Measurements from ENCODE around the gene KIF26A.

DNA sequence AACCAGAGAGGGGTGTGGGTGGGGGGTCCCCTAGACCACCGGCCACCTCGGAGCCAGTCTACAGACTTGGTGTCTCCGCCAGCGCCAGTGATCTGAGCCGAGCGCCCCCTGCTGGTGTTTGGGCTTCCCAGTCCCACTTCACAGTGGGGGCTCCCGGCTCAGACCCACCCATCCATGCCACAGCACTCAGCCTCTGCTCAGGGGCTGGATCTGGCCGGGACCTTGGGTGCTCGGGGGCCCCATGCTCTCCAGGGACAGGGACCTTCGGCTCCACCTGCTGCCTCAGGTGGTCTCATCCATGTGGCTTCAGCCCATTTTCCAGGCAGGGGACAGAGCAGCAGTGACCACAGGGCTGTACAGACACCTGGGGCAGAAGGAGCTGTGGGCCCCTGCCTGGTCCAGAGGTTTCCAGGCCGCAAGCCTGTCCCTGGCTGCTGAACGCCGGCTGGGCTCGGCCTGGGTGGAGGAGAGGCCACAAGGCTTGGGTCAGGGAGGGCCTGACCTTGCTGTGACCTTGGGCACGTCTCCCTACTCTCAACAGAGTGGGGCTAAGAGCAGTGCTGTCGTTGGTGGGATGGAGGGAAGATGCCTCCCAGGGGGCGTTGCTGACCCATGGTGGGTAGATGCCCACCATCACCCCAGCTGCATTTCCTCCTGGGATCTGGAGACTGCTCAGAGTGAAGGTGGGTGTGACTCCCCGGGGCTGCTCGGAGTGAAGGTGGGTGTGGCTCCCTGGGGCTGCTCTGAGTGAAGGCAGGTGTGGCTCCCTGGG is 86.3 kb downstream of the KIF26A start:
- TF ChIP-seq KLF10 (tag by site-specific recombination; IDR thresholded peaks at IDR 0.05) (no peak), KLF9 (tag by site-specific recombination; IDR thresholded peaks at IDR 0.05; ENCODE audit: low read depth) (0 out of 2 replicates have a peak, but pooled peaks have one; percentile 40), BCL11A (tag by site-specific recombination; IDR thresholded peaks at IDR 0.05; ENCODE audit: low read depth) (no peak), KLF16 (tag by site-specific recombination; IDR thresholded peaks at IDR 0.05) (no peak), ZNF658 (tag by site-specific recombination; IDR thresholded peaks at IDR 0.05) (no peak), ZNF274 (IDR thresholded peaks at IDR 0.05; ENCODE audit: low read length) (no peak), ZNF274 (tag by site-specific recombination; IDR thresholded peaks at IDR 0.05; ENCODE audit: borderline replicate concordance) (no peak), HOXC10 (CRISPR knock-in tag; IDR thresholded peaks at IDR 0.05) (no peak), KLF1 (tag by site-specific recombination; IDR thresholded peaks at IDR 0.05) (peak; percentile 65)
- TF ChIP-seq, protein P1, sequence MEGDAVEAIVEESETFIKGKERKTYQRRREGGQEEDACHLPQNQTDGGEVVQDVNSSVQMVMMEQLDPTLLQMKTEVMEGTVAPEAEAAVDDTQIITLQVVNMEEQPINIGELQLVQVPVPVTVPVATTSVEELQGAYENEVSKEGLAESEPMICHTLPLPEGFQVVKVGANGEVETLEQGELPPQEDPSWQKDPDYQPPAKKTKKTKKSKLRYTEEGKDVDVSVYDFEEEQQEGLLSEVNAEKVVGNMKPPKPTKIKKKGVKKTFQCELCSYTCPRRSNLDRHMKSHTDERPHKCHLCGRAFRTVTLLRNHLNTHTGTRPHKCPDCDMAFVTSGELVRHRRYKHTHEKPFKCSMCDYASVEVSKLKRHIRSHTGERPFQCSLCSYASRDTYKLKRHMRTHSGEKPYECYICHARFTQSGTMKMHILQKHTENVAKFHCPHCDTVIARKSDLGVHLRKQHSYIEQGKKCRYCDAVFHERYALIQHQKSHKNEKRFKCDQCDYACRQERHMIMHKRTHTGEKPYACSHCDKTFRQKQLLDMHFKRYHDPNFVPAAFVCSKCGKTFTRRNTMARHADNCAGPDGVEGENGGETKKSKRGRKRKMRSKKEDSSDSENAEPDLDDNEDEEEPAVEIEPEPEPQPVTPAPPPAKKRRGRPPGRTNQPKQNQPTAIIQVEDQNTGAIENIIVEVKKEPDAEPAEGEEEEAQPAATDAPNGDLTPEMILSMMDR (tag by site-specific recombination; IDR thresholded peaks at IDR 0.05) = 0 out of 2 replicates have a peak, but pooled peaks have one; percentile 40
- TF ChIP-seq, protein P2, sequence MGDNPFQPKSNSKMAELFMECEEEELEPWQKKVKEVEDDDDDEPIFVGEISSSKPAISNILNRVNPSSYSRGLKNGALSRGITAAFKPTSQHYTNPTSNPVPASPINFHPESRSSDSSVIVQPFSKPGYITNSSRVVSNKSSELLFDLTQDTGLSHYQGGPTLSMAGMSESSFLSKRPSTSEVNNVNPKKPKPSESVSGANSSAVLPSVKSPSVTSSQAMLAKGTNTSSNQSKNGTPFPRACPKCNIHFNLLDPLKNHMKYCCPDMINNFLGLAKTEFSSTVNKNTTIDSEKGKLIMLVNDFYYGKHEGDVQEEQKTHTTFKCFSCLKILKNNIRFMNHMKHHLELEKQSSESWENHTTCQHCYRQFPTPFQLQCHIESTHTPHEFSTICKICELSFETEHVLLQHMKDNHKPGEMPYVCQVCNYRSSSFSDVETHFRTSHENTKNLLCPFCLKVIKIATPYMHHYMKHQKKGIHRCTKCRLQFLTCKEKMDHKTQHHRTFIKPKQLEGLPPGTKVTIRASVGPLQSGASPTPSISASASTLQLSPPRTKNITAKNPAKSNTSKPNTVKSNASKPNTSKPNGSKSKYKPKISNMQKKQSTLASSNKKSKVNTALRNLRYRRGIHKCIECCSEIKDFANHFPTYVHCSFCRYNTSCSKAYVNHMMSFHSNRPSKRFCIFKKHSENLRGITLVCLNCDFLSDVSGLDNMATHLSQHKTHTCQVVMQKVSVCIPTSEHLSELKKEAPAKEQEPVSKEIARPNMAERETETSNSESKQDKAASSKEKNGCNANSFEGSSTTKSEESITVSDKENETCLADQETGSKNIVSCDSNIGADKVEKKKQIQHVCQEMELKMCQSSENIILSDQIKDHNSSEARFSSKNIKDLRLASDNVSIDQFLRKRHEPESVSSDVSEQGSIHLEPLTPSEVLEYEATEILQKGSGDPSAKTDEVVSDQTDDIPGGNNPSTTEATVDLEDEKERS (tag by site-specific recombination; IDR thresholded peaks at IDR 0.05) = no peak
- TF ChIP-seq, protein P3, sequence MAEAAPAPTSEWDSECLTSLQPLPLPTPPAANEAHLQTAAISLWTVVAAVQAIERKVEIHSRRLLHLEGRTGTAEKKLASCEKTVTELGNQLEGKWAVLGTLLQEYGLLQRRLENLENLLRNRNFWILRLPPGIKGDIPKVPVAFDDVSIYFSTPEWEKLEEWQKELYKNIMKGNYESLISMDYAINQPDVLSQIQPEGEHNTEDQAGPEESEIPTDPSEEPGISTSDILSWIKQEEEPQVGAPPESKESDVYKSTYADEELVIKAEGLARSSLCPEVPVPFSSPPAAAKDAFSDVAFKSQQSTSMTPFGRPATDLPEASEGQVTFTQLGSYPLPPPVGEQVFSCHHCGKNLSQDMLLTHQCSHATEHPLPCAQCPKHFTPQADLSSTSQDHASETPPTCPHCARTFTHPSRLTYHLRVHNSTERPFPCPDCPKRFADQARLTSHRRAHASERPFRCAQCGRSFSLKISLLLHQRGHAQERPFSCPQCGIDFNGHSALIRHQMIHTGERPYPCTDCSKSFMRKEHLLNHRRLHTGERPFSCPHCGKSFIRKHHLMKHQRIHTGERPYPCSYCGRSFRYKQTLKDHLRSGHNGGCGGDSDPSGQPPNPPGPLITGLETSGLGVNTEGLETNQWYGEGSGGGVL (tag by site-specific recombination; IDR thresholded peaks at IDR 0.05) = no peak
- TF ChIP-seq, protein P4, sequence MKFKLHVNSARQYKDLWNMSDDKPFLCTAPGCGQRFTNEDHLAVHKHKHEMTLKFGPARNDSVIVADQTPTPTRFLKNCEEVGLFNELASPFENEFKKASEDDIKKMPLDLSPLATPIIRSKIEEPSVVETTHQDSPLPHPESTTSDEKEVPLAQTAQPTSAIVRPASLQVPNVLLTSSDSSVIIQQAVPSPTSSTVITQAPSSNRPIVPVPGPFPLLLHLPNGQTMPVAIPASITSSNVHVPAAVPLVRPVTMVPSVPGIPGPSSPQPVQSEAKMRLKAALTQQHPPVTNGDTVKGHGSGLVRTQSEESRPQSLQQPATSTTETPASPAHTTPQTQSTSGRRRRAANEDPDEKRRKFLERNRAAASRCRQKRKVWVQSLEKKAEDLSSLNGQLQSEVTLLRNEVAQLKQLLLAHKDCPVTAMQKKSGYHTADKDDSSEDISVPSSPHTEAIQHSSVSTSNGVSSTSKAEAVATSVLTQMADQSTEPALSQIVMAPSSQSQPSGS (tag by site-specific recombination; IDR thresholded peaks at IDR 0.05; ENCODE audit: low read depth) = no peak
- TF ChIP-seq, protein P5, sequence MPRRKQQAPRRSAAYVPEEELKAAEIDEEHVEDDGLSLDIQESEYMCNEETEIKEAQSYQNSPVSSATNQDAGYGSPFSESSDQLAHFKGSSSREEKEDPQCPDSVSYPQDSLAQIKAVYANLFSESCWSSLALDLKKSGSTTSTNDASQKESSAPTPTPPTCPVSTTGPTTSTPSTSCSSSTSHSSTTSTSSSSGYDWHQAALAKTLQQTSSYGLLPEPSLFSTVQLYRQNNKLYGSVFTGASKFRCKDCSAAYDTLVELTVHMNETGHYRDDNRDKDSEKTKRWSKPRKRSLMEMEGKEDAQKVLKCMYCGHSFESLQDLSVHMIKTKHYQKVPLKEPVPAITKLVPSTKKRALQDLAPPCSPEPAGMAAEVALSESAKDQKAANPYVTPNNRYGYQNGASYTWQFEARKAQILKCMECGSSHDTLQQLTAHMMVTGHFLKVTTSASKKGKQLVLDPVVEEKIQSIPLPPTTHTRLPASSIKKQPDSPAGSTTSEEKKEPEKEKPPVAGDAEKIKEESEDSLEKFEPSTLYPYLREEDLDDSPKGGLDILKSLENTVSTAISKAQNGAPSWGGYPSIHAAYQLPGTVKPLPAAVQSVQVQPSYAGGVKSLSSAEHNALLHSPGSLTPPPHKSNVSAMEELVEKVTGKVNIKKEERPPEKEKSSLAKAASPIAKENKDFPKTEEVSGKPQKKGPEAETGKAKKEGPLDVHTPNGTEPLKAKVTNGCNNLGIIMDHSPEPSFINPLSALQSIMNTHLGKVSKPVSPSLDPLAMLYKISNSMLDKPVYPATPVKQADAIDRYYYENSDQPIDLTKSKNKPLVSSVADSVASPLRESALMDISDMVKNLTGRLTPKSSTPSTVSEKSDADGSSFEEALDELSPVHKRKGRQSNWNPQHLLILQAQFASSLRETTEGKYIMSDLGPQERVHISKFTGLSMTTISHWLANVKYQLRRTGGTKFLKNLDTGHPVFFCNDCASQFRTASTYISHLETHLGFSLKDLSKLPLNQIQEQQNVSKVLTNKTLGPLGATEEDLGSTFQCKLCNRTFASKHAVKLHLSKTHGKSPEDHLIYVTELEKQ (tag by site-specific recombination; IDR thresholded peaks at IDR 0.05; ENCODE audit: borderline replicate concordance) = no peak

Measured in HEK293 (cell line).